ENCODE results near the gene SPINK2. TPM values are rescaled to one million over a fixed set of nuclear protein-coding genes. Genes with fewer than 3 reads are reported as not detected.
A peak's percentile ranks its signal among the peaks of the same experiment; 100 is the strongest.

The SPINK2 gene
- total RNA-seq, 1 donor = not detected

DNA sequence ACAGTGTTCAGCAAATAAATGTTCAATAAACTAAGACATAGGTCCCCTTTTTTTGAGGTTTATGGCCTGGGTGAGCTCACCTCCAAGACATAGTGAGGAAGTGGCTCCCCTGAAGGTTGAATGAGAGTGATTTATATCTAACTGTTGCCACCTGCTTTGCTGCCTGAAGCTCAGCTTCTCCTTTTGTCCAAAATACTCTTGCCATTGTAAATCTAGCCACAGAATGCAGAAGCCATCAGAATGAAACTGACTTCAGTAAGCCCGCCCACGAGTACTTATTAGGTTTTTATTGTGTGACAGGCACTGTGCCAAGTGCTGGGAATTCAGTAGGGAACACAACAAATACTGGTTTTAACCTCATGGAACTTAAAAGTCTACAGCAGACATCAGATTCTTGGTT lies 18.0 kb downstream of the SPINK2 start:
- TF ChIP-seq, protein P1, sequence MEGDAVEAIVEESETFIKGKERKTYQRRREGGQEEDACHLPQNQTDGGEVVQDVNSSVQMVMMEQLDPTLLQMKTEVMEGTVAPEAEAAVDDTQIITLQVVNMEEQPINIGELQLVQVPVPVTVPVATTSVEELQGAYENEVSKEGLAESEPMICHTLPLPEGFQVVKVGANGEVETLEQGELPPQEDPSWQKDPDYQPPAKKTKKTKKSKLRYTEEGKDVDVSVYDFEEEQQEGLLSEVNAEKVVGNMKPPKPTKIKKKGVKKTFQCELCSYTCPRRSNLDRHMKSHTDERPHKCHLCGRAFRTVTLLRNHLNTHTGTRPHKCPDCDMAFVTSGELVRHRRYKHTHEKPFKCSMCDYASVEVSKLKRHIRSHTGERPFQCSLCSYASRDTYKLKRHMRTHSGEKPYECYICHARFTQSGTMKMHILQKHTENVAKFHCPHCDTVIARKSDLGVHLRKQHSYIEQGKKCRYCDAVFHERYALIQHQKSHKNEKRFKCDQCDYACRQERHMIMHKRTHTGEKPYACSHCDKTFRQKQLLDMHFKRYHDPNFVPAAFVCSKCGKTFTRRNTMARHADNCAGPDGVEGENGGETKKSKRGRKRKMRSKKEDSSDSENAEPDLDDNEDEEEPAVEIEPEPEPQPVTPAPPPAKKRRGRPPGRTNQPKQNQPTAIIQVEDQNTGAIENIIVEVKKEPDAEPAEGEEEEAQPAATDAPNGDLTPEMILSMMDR (IDR thresholded peaks at IDR 0.05; ENCODE audit: insufficient read depth, low read length) = no peak
- no peak overlapping the region for H3K4me3 ChIP-seq (ENCODE audit: low read depth, low read length)
- DNase-seq (ENCODE audit: low read depth) = no peak

DNA sequence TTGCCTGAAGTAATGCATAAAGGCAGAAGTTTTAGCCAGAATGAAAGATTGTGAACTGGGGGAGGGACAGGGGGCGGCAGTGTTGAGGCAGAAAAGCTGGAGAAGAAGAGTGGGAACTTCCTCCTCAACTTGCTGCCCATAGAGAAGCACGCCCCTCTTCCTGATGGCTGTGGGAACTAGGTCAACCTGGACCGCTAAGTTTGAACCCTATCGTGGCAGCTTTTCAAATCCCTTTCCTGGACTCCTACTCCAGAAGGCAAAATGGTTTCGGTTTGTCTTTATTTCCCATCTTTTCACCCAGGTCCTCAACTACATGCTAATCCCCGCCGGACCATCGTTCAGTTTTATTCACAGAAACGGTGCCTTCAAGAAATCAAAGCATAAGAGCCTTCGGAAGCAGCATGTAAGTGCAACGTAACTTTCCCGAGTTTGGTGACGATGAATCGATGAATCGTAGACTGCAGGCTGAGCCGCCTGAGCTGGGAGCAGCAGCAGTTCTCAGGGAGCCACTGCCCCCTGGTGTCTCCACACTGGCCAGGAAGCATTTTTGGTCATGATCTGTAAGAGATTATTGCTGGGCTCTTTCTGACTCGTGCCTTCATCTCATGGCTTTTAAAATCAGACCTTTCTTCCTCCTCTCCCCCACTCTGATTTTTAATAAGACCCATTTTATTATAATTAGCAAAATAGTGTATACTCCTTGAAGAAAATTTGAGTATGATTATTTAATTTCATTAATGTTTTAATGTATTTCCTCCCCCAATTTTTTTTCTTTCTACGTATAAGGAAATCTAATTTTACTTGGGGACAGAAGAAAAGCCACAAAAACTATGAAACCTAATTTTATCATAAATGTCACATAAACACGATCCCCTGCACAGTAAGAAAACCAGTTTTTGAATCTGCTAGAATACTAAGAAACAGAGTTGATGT lies 21.4 kb downstream of the SPINK2 start:
- peak; percentile 87 for DNase-seq (ENCODE audit: low read depth)
- TF ChIP-seq, protein P1 (IDR thresholded peaks at IDR 0.05; ENCODE audit: insufficient read depth, low read length) = peak; percentile 97

DNA sequence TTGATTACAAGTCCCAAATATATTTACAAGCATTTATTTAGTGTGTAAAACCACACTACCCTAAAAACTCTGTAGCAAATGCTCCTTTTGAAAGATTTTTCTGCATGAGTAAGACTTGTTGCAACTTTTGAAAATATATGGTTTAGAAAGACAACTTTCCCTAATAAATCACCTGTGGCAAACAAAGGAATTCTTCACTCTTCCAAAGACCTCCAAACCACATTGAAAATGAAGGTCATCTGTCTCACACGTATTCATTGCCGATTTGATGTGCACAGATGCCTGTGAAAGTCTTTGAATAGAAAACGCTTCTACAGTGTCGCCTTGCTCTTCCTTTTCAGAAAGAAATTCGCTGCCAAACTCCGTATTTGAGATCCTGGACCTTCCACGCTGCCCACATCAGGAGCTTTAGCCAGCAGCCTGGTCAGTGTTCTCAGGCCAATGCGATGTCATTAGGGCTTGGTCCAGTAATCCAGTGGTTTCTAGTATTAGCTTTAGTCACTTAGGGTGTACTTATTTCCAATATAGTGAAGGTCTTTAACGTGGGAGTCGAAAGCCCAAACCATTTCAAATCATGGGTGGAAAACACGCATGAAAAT lies 22.2 kb downstream of the SPINK2 start:
- peak; percentile 4 for DNase-seq (ENCODE audit: low read depth)
- TF ChIP-seq, protein P1 (IDR thresholded peaks at IDR 0.05; ENCODE audit: insufficient read depth, low read length) = no peak
- no peak overlapping the region for H3K4me3 ChIP-seq (ENCODE audit: low read depth, low read length)

More for the DNA sequence above, 21.4 kb downstream of the SPINK2 start:
- H3K4me3 ChIP-seq (ENCODE audit: low read depth, low read length) = peak overlapping the region; percentile 72

DNA sequence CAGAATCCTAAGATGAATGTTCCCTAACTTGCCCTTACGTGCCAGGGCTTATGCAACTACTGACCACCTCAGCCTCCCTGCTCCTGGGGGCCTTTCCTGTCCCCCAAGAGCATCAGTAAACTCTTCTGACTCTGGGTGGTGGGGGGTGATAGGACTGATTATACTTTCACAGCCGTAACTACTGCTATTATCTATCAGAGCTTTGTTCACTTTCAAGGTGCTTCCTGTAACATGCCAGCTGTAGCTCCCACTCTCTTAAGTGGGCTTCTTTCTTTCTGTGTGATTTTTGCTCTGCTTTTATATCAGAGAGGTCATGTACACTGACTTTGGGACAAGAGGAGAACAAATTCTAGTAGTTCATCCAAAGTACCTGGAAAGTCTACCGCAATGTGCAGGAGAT lies 25.3 kb downstream of the SPINK2 start:
- H3K4me3 ChIP-seq (ENCODE audit: low read depth, low read length) = no peak overlapping the region
- TF ChIP-seq, protein P1 (IDR thresholded peaks at IDR 0.05; ENCODE audit: insufficient read depth, low read length) = no peak
- no peak for DNase-seq (ENCODE audit: low read depth)

DNA sequence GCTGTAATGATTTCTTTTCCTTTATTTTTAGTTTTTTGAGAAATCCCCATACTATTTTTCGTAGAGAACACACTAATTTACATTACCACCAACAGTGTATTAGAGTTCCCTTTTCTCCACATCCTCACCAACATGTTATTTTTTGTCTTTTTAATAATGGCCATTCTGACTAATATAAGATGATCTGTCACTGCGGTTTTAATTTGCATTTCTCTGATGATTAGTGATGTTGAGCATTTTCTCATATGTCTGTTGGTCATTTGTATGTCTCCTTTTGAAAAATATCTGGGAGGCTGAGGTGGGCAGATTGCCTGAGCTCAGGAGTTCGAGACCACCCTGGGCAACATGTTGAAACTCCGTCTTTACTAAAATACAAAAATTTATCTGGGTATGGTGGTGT lies 30.2 kb downstream of the SPINK2 start:
- no peak for DNase-seq (ENCODE audit: low read depth)
- TF ChIP-seq, protein P1 (IDR thresholded peaks at IDR 0.05; ENCODE audit: insufficient read depth, low read length) = no peak
- H3K4me3 ChIP-seq (ENCODE audit: low read depth, low read length) = no peak overlapping the region

DNA sequence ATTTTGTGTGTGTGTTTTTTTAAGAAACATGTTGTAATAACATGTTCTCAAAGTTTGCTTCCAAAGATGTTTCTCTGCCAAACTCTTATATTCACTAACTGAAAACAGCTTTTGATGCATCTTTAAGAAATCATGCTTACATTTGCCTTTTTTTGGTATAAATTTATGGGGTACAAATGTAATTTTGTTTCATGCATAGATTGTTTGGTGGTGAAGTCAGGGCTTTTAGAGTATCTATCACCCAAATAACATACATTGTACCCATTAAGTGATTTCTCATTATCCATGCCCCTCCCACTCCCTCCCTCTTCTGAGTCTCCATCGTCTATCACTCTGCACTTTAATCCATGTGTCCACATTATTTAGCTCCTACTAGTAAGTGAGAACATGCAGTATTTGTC lies 30.8 kb downstream of the SPINK2 start:
- H3K4me3 ChIP-seq (ENCODE audit: low read depth, low read length) = no peak overlapping the region
- DNase-seq (ENCODE audit: low read depth) = no peak
- TF ChIP-seq, protein P1 (IDR thresholded peaks at IDR 0.05; ENCODE audit: insufficient read depth, low read length) = no peak
